Fibroblast of the aortic adventitia (primary cell): ENCODE data around the gene MAS1. TPM values are rescaled to one million over a fixed set of nuclear protein-coding genes. Genes with fewer than 3 reads are reported as not detected.
"Not testable (repeated sequence)": the region's sequence is repeated elsewhere in the genome, so short reads cannot be mapped to it uniquely, and the experiment has no call there.

Source experiments
- DNase-seq: peaks from one replicate; pipeline ENCODE4 v3.0.0-alpha.2; 2010; ENCODE audit warnings: low read depth
- H3K4me3 ChIP-seq: 2 replicates; pipeline ENCODE4 v1.5.1; 2011; ENCODE audit warnings: low read depth, mild to moderate bottlenecking, control low read depth, low read length, moderate library complexity
- CTCF ChIP-seq: IDR thresholded peaks from 2 replicates; pipeline ENCODE4 v1.5.1; 2011; ENCODE audit warnings: mild to moderate bottlenecking, low read length, control low read depth, inconsistent platforms; ENCODE audit not compliant: insufficient read depth
- total RNA-seq: library from RNA; depleted of rRNA; stranded (reverse); fragments of >200 nt; gene quantifications from 2 replicates; pipeline ENCODE4 v1.2.3, GENCODE V29; 2012; ENCODE audit warnings: low replicate concordance

Gene MAS1
- total RNA-seq, 1 donor = under 0.01 TPM

- no peak for DNase-seq
- no peak overlapping the region for H3K4me3 ChIP-seq
- TF ChIP-seq CTCF = no peak
Measured at GRCh38 chr6:159858259-159858658, 32.5 kb upstream of the MAS1 start.

GRCh38 chr6:159860482-159860881, 30.3 kb upstream of the MAS1 start:
- DNase-seq = no peak
- TF ChIP-seq CTCF = no peak
- H3K4me3 ChIP-seq = no peak overlapping the region

- no peak for TF ChIP-seq CTCF
- no peak for DNase-seq
- no peak overlapping the region for H3K4me3 ChIP-seq
Measured at GRCh38 chr6:159862103-159862502, 28.7 kb upstream of the MAS1 start.

GRCh38 chr6:159863341-159863740, 27.4 kb upstream of the MAS1 start:
- TF ChIP-seq CTCF = peak; percentile 44
- peak; percentile 87 for DNase-seq
- not testable (repeated sequence) for H3K4me3 ChIP-seq

GRCh38 chr6:159865226-159865920, 25.4 kb upstream of the MAS1 start:
- no peak for TF ChIP-seq CTCF
- no peak for DNase-seq
- no peak overlapping the region for H3K4me3 ChIP-seq

GRCh38 chr6:159866286-159867247, 24.2 kb upstream of the MAS1 start:
- no peak overlapping the region for H3K4me3 ChIP-seq
- DNase-seq = no peak
- no peak for TF ChIP-seq CTCF
